HG02870 (cell line): ENCODE measurements around the gene PAX1.

ENCODE experiments used
- ATAC-seq: cut with Tn5 transposase; IDR thresholded peaks from one replicate; pipeline ENCODE4 v1.9.1; 2021; ENCODE audit warnings: mild to moderate bottlenecking, moderate library complexity; ENCODE audit not compliant: unreplicated experiment

Gene PAX1

GRCh38 chr20:21702553-21703470 lies 2.7 kb upstream of the PAX1 start:
- ATAC-seq = no peak

DNA sequence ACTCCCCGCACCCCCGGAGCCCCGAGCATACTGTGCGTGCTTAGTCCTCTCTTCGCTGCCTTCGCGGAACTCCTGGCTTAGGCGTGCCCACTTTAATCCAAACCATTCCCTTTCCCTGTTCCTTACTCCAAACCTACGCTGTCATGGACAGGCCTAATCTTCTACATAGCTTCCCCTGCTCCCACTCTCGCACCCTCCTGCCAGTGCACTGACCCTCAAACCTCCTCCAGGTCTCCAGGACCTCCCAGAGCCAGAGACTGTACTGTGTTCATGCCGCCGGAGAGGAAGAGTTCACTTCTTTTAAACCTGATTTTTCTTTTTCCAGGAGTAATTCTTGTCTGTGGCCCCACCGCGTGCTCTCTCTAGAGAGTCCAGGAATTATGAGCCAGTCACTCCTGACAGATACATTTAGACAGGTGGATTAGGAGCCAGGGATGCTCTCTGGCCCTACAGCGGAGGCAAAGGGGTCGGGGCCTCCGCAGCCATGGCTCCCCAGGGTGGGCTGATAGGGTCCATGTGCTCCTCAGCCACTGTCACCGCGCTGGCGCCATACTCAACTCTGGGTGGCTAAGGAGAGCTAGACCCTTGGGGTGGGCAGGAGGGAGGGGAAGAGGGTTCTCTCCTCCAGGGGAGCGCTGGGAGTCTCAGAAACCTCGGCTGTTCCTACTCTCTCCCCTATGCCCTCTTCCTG lies 1.6 kb upstream of the PAX1 start:
- ATAC-seq = no peak

DNA sequence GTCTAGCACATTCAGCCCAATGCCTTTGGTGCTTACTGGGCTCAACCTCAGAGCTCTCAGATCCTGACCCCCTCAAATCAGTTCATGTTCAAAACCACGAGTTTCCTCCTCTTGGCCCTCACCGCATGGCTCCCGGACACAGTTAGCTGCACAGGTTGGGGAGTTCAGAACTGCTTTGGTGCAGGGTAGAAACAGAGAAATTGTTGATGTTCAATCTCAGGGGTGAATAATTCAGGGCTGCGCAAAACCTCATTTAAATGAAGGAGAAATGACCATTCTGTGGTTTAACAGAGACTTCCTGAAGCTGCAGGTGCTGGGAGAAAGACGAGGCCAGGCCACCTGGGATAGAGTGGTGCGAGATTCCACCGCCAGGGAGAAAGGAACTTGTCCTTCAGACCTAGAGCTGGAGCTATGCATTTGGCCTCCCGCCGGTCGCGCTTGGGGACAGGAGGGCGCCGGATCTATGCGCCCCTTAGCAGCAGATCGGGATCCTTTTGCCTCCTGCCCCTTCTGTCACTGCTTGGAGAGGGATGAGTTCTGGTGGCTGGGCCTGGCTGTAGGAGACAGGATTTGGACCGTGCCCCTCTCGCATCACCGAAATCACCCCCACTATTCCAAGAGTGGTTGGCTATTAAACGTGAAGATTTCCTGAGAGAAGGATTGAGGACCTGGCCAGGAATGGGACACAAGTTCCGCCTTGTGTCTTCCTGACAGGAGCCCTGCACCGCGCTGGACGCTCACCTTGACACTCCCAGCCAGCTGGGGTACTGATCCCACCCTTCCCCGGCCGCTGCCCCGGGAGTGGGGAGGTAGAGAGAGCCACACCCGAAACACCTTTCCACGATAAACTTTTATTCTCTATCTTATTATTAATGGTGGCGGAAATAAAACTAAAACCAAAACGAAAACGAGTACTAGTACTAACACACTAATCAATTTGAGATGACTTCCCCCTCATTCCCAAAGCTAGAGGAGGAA lies 767 bp upstream of the PAX1 start:
- no peak for ATAC-seq

DNA sequence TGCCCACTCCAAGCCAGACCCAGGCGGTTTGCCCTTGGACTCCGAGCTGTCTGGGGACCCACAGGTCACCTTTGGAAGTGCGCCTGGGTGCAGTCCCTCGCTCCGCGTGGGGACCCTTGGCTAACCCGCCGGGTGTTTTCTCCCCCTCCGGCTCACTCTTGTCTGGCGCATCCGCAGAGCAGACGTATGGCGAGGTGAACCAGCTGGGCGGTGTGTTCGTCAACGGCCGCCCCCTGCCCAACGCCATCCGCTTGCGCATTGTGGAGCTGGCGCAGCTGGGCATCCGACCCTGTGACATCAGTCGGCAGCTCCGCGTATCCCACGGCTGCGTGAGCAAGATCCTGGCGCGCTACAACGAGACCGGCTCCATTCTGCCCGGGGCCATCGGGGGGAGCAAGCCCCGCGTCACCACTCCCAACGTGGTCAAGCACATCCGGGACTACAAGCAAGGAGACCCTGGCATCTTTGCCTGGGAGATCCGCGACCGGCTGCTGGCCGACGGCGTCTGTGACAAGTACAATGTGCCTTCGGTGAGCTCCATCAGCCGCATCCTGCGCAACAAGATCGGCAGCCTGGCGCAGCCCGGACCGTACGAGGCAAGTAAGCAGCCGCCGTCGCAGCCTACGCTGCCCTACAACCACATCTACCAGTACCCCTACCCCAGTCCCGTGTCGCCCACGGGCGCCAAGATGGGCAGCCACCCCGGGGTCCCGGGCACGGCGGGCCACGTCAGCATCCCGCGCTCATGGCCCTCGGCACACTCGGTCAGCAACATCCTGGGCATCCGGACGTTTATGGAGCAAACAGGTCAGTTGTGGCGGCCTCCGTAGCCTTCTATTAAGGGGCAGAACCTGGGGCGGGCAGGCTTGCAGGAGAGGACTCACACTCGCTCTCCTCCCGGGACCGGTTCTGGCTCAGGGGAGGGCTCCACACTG lies 1.1 kb downstream of the PAX1 start:
- no peak for ATAC-seq

DNA sequence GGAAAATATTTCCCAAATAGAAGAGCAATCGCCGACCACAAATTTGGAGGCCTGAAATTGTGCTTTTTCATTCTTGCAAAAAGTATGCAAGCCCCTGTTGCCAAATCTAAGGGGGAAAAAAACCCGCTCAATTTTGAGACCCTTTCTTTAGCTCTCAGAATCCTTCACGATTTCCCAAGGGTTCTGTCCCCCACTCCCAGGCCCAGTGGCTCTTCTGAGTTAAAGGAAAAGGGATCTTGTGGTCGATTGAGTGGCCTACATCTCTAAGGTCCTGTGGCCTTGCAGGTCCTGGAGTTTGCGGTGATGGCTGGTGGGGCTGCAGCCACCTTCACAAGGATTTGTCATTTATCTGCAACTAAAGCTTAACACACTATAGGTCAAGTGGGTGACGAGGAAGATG lies 1.8 kb downstream of the PAX1 start:
- no peak for ATAC-seq

GRCh38 chr20:21707999-21708737 lies 2.7 kb downstream of the PAX1 start:
- ATAC-seq = no peak

- no peak for ATAC-seq
Measured at GRCh38 chr20:21708738-21709534, 3.5 kb downstream of the PAX1 start.

GRCh38 chr20:21709535-21709904 lies 4.1 kb downstream of the PAX1 start:
- no peak for ATAC-seq

- no peak for ATAC-seq
Measured at GRCh38 chr20:21710341-21710740, 4.9 kb downstream of the PAX1 start.

GRCh38 chr20:21710863-21711431 lies 5.5 kb downstream of the PAX1 start:
- no peak for ATAC-seq

GRCh38 chr20:21712443-21713059 lies 7.1 kb downstream of the PAX1 start:
- no peak for ATAC-seq

DNA sequence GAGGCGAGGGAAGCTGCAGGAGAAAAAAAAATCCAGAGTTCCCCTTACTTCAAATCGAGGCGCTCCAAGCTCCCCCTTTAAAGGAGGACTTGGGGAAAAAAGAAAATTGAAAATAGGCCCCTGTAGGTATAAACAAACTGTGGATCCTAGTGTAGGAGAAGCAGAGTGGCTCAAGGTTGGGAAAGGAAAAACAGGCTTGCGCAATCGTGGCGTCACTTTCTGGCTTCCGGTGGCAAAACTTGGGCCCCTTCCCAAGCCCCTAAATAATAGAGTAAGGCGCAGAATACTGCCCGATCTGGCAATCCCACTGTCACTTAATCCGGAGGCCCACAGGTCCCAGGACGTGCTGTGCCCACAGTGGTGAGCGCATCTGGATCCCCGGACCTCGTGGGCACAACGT lies 8.0 kb downstream of the PAX1 start:
- no peak for ATAC-seq

DNA sequence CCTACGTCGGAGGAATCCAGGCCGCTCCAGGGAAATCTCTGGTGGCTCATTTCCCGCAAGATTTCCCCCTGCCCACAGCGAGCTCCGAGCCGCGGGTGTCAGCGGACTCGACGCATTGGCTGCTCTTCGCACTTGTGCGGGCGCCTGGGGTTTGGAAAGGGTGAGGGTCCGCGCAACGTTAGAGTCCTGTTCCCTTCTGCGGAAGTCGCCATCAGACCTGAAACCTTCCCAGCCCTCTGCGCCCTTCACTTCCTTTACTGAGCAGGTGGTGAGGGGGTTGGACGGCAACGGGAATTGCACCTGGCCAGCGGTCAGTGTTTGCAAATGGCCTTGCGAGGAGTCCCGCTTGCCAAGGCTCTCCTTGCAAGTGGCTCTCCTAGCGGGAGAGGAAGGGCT lies 8.4 kb downstream of the PAX1 start:
- no peak for ATAC-seq

GRCh38 chr20:21714297-21715192 lies 9.1 kb downstream of the PAX1 start:
- no peak for ATAC-seq

DNA sequence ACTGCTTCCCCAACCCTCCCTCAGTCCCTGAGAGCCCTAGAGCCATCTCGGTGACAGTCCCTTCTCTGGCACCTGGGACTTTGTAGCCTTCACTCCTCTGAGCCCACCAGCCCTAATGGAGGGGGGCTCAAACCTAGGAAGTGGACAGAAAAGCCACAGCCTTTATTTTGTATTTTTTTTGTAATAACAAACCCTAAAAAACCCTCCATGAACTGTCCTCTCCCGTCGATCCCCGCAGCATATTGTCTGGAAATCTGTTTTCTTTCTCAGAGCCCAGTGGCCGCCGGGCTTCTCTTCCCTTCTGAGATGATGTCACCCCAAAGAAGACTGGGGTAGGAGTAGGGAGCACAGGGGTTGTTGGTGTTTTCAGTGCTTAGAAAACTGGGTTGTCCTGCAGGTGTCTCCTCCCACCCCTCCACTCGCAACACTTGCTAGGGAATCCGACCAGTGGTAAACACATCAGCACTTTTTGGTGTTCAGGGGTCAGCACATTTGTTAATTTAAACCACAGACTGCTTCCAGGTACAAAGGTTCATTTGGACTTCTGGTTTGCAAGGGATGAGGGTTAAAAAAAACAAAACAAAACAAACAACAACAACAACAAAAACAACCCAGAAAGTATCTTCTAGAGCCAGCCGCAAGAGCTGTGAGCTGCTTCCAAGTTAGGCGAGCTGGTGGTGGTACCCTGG lies 9.9 kb downstream of the PAX1 start:
- no peak for ATAC-seq

- ATAC-seq = peak; percentile 44
Measured at GRCh38 chr20:21719592-21720214, 14.2 kb downstream of the PAX1 start.
